HFF-Myc (cell line): ENCODE results near the gene NAV2.

Experiments used
- DNase-seq: peaks from one replicate; pipeline ENCODE4 v3.0.0-alpha.2; 2011; ENCODE audit warnings: low read depth; ENCODE audit errors: extremely low read depth
- H3K4me3 ChIP-seq: replicated peaks from 2 replicates; pipeline ENCODE4 v1.5.1; 2011; ENCODE audit warnings: low read depth, mild to moderate bottlenecking, control low read depth, low read length
- TF ChIP-seq, protein P1 (sequence below): IDR thresholded peaks from 2 replicates; pipeline ENCODE4 v1.5.1; 2012; ENCODE audit warnings: mild to moderate bottlenecking, low read depth, low read length, control low read depth; ENCODE audit errors: missing control alignments

Gene NAV2

DNA sequence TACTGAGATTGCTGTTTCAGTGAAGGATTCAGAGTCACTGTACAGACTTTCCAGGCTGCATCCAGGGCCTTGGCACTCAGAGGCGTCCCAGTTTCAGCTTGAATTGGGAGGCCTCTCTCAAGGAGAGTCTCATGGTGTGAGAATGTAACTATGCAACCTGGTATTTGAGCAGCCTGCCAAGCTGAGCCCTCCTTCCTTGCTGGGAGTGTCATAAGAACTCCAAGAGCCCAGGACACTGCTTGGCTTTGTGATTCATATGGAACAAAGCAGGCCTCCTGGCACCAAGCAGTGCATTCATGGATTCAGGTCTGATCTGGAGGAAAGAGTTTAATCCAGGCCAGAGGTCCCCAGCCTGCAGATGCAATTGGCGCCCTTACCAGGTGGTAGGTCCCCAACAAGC, 276.0 kb downstream of the NAV2 start:
- no peak for DNase-seq
- TF ChIP-seq, protein P1, sequence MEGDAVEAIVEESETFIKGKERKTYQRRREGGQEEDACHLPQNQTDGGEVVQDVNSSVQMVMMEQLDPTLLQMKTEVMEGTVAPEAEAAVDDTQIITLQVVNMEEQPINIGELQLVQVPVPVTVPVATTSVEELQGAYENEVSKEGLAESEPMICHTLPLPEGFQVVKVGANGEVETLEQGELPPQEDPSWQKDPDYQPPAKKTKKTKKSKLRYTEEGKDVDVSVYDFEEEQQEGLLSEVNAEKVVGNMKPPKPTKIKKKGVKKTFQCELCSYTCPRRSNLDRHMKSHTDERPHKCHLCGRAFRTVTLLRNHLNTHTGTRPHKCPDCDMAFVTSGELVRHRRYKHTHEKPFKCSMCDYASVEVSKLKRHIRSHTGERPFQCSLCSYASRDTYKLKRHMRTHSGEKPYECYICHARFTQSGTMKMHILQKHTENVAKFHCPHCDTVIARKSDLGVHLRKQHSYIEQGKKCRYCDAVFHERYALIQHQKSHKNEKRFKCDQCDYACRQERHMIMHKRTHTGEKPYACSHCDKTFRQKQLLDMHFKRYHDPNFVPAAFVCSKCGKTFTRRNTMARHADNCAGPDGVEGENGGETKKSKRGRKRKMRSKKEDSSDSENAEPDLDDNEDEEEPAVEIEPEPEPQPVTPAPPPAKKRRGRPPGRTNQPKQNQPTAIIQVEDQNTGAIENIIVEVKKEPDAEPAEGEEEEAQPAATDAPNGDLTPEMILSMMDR: no peak
- no peak overlapping the region for H3K4me3 ChIP-seq

DNA sequence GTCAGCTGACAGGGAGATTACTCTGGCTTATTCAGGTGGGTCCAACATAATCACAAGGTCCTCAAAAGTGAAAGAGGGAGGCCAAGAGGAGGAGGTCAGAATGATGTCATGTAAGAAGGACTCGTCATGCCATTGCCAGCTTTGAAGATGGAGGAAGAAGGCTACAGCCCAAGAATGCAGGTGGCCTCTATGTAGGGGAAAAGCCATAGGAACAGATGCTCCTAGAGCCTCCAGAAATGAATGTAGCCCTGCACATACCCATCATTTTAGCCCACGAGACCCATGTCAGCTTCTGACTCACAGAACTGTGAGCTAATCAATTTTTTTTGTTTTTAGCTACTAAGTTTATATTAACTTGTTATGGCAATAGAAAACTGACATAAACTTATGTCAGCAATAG, 276.6 kb downstream of the NAV2 start:
- no peak overlapping the region for H3K4me3 ChIP-seq
- TF ChIP-seq, protein P1: no peak
- DNase-seq: no peak

DNA sequence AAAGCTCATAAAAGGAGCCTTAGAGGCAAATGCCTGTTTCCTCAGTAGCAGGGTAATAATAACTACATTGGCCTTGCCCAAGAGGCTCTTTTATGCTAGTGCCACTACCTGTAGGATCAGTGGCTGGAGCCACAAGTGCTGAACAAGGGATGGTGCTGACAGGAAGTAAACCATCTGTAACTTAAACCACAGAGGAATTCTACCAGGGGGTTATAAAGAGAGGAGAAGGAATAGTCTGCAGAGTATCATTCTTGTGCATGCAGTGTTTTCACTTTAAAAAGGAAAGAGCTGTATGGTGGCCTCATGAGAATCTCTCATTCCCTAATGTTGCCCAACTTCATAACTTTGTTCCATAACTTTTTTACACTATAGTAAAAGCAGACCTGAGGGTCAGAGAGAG, 279.5 kb downstream of the NAV2 start:
- TF ChIP-seq, protein P1: no peak

DNA sequence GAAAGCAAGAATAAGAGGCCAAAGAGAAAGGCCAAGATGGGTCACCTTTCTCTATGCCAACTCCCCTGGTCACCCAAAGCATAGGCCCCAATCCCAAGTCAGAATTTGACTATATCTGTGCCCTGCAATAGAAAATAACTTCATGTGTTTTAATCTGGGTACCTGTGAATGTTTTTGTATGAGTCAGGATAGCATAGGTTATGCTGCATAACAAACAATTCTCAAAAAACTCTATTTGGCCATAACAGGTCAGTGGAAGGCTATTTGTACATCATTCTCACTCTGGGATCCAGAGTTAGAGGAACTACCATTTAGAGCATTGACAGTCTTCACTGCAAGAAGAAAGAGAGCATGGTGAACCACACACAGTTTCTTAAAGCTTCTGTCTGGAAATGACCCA, 280.4 kb downstream of the NAV2 start:
- TF ChIP-seq, protein P1: no peak
- H3K4me3 ChIP-seq: no peak overlapping the region
- DNase-seq: no peak

More for the DNA sequence above, 279.5 kb downstream of the NAV2 start:
- H3K4me3 ChIP-seq: no peak overlapping the region
- no peak for DNase-seq

DNA sequence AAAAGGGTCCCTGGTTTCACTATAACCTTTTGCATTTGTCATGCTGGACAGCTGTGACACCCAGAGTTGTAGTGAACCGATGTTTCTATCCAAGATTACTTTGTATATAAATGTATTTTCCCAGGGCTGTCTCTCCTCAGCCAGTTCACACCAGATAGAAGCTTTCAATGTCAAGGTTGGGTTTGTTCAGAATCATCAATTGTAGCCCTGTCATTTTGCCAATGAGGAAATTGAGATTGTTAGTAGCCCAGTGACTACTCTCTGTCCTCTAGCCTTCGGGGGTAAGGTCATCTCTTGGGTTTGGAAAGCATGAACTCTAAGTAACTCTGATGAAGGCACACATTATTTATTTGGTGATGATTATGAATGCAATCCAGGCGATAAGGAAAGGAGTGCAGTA, 282.0 kb downstream of the NAV2 start:
- TF ChIP-seq, protein P1: no peak
- no peak overlapping the region for H3K4me3 ChIP-seq
- DNase-seq: no peak

DNA sequence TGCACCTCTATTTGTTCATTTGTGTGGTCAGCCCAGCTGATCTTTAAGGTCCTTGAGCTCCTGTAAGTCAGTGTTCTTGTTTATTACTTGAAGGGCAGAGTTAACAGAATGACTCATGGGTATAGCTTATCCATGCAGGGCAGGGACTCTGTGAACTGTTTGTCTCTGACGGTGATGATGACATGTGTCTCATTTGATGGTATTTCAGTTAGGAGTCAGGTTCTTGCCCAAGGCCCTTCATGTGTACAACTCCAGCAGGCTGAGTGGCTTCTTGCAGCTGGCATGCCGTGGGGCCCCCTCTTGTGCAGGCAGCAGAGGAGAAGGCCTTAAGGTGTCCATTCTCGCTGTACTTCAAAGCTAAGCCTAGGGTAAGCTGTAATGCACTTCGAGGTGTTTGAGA, 282.5 kb downstream of the NAV2 start:
- TF ChIP-seq, protein P1: no peak
- no peak for DNase-seq
- no peak overlapping the region for H3K4me3 ChIP-seq

DNA sequence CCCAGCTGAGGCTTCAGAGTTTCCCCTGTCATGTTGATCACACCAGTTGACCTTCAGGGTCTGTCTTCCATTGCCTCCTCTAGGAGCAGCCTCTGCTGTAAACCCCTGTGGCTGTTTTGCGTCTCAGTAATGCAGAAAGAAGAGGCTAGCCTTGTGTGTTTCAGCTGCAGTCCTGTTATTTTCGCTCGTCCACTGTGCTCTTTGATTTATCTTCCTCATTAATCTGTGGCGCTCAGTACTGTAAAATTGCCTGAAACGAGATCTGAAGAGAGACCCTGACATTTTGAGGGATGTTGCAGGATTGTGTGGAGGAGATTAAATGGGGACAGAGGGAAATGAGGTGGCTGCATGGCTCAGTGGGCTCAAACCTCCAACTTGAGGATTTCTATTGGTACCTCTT, 283.9 kb downstream of the NAV2 start:
- TF ChIP-seq, protein P1: no peak
- H3K4me3 ChIP-seq: no peak overlapping the region
- DNase-seq: no peak
